T-helper 22 cell (primary cell): ENCODE data around the gene DNMT3L.
"Not testable (repeated sequence)": the region's sequence is repeated elsewhere in the genome, so short reads cannot be mapped to it uniquely, and the experiment has no call there.

ENCODE experiments used
- DNase-seq: peaks from one replicate; pipeline ENCODE4 v3.0.0-alpha.2; 2020; ENCODE audit warnings: low read depth

DNMT3L gene

DNA sequence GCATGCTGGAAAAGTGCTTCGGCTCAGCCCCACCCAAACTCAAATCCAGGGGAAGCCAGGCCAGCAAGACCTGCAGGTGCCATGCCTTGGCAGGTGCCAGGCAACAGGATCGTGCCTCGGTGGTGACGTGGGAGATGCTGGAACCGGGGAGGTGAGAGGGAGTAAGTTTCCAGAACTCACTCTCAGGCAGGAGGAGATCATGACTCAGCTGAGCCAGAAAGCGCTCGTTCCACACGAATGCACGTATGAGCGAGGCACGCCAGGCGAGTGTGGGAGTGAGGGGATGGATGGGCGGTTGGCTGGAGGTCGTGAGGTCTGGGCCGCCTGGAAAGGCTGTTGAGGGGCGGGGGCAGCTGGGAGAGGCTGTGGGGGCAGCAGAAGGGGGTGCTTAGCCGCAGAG, 13.8 kb downstream of the DNMT3L start:
- not testable (repeated sequence) for DNase-seq

DNA sequence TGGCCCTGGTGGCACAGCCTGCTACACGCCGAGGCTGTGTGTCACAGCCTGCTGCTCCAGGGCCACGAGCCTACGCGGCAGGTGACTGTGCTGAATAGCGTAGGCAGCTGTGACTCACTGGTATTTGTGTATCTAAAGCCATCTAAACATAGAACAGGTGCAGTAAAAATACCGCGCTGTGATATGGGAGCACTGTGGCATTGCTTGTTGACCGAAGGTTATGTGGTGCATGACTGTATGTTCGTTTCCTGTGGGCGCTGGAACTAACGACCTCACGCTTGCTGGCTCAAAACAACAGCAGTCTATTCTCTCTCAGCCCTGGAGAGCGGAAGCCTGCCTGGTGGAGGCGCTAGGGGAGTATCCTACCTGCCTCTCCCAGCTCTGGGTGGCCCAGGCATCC, 17.7 kb downstream of the DNMT3L start:
- DNase-seq, result not testable (repeated sequence)

DNA sequence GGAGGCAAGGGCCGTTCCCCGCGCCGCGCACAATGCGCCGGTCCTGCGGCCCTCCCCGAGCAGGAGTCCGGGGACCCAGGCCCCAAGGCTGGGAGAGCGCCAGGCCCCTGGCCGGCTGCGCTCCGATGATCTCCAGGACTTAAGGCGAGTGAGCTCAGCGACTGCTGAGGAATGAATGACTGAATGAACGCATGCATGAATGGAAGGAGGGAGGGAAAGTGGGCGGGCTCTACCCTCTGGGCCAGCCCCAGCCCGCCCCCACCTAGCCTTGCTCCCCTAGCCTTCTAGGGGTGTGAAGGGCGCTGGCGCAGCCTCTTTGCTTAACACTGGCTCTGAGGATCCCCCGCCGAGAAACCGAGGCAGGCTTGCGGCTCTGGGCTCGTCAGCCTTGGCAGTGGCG, 20.4 kb downstream of the DNMT3L start:
- not testable (repeated sequence) for DNase-seq

DNA sequence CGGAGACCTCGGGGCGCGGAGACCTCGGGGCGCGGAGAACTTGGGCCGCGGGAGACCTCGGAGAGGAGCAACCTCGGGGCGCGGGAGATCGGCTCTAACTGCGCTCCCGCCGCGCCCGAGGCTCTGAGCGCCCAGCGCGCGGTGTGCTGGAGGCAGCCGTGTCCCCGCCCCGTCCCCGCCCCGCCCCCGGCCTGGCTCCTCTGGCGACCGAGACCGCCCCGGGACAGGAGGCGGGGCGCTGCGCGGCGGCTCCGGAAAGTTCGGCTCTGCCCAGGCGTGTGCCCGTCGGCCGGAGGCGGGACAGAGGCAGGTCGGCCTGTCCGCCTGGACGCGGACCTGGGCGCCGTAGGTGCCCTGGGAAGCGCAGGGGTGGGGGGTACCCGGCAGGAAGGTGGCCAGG, 20.9 kb downstream of the DNMT3L start, which contains the start of gene ICOSLG:
ICOSLG (minus strand) TSS at position 102 of the 400 bp plus-strand sequence. CDS start 126 bp downstream, outside the sequence.
- not testable (repeated sequence) for DNase-seq

DNA sequence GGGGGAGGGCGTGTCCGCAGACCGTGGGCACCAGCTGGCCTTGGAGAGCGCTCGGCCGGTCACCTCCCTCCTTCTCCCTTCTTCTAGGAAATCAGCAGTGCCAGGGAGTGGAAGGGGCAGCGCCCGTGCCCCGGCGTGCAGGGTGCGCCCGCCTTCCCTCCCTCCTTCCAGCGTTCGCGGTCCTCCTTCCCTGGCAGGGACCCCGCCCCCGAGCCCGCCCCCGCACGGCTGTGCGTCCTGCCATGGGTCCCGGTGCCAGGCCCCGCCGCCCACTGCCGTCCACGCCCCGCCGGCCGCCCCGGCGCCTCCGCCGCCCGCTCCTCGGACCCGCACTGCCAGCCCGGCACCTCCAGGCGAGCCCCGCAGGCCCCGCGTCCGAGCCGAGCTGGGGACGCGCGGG, 21.3 kb downstream of the DNMT3L start:
- DNase-seq, result not testable (repeated sequence)

DNA sequence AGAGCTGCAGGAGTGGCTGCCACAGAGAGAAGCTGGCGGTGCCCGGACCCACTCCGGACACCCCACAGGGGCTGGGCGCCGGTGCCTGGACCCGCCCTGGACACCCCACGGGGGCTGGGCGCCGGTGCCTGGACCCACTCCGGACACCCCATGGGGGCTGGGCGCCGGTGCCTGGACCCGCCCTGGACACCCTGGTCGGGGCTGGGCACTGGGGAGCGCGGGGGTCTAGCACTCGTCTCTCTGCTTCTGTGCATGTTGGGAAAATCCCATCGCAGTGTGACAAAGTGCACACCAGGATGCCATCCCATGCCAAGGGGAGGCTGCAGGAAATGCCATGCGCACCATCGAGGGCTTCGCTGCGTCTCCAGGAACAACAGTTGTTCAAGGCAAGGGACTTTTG, 32.1 kb downstream of the DNMT3L start:
- not testable (repeated sequence) for DNase-seq

DNA sequence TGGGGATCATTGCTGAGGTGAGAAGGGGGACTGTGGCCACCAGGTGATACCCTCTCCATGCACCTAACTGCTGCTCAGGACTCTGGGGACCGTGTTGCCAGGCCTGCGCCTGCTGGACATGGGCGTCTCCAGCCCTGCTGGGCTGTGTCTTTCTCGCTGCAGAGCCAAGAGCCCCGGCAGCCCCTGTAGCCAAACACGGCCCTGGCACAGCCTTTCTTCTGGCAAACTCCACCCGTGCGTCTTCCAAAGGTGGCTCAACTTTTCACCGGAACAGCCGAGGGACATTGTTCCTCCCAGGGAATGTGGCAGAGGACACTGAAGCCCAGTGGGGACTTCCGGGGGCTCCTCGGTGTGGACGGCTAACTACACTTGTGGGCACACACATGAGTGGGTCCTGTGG, 33.6 kb downstream of the DNMT3L start:
- not testable (repeated sequence) for DNase-seq

DNA sequence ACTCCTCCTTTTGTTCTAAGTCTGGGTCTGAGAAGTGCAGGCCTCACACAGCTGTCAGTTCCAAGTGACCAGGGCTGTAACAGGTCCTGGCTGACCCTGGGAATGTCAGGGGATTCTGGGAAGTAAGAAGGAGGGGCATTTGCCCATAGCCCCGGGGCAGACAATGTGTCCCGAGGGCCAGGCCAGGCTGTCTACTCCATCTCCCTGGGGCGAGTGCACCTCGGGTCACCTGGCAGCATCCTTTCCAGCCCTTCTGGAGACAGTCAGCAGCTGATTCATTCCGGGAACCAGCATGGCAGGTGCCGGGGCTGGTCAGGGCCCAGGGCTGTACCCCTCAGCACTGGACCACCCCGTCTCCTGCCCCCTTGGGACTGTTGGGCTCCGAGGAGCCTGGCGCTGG, 34.1 kb downstream of the DNMT3L start:
- not testable (repeated sequence) for DNase-seq

DNA sequence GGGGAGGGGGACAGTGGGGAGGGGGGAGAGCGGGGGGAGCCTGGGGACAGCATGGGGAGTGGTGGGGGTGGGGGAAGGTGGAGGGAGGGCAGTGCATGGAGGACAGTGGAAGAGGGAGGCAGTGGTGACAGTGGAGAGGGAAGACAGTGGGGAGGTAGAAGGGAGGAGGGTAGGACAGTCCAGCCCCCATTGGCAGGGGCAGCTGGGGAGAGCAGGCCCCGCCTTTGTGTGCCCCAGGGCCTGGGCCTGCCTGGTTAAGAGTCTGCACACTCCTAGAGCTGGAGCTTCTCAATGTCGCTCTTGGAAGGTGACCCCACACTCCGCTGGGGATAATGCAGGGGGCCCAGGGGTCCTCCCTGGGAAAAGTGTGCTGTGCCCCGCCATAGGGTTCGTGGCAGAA, 36.1 kb downstream of the DNMT3L start:
- not testable (repeated sequence) for DNase-seq

DNA sequence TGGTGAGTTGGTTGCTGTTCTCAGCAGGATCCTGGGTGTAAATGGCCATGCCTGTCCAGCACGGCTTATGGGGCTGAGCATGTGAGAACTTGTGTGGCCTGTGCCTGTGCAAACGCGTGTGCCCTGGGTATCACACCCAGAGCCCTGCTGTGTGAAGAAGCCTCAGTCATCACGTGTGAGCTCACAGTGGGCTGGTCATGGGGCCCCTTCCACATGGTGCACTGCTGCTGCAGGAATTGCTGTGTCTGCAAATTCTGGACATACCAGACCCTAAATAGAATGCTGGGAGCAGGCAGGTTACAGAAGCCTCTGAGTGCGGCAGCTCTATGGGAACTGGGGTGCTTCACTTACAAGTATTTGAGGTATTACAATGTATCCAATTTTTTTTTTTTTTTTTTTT, 38.4 kb downstream of the DNMT3L start:
- not testable (repeated sequence) for DNase-seq

DNA sequence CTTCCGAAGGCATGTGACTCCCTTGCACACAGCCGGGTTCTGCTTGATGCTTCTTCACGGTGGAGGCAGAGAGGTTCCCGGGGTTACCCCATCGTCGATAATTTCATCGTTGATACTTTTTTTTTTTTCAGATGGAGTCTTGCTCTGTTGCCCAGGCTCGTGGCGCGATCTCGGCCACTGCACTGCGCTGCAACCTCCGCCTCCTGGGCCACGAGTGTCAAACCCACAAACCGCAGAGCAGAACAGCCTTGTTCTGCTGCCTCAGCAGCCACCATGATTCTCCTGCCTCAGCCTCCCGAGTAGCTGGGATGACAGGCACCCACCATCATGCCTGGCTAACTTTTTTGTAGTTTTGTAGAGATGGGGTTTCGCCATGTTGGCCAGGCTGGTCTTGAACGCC, 41.0 kb downstream of the DNMT3L start:
- DNase-seq, result not testable (repeated sequence)

DNA sequence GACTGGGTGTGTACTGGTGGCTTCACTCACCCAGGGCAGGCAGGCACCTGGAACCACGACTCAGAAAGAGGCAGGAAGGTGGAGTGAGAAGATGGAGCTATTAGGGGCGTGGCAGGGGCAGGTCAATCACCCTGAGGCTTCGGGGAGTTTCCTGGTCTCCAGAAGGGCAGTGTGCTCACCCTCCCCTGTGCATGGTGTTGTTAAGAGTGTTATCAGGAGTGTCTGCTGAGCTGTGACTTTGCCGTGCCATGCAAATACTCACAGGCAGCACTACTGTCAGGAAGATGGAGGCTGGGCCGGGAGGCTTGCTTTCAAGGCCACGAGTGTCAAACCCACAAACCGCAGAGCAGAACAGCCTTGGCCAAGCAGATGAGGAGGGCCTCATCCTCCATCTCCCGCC, 43.2 kb downstream of the DNMT3L start:
- DNase-seq, result not testable (repeated sequence)

DNA sequence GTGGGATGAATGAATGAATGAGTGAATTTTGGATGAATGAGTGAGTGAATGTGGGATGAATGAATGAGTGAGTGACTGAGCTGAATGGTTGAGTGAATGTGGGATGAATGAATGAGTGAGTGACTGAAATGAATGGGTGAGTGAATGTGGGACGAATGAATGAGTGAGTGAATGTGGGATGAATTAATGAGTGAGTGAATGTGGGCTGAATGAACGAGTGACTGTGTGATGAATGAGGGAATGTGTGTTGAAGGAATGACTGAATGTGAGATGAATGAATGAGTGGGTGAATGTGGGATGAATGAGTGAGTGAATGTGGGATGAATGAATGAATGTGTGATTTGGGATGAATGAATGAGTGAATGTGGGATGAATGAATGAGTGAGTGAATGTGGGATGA, 49.7 kb downstream of the DNMT3L start:
- not testable (repeated sequence) for DNase-seq

DNA sequence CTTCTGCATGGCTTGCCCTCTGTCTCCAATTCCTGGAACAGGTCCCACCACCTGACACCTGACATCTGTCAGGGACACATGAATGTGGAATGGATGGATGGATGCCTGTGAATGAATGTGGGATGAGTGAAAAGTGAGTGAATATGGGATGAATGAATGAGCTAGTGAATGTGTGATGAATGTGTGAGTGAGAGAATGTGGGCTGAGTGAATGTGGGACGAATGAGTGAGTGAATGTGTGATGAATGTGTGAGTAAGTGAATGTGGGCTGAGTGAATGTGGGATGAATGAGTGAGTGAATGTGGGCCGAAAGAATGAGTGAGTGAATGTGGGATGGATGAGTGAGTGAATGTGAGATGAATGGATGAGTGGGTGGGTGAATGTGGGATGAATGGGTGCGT, 50.1 kb downstream of the DNMT3L start:
- not testable (repeated sequence) for DNase-seq

DNA sequence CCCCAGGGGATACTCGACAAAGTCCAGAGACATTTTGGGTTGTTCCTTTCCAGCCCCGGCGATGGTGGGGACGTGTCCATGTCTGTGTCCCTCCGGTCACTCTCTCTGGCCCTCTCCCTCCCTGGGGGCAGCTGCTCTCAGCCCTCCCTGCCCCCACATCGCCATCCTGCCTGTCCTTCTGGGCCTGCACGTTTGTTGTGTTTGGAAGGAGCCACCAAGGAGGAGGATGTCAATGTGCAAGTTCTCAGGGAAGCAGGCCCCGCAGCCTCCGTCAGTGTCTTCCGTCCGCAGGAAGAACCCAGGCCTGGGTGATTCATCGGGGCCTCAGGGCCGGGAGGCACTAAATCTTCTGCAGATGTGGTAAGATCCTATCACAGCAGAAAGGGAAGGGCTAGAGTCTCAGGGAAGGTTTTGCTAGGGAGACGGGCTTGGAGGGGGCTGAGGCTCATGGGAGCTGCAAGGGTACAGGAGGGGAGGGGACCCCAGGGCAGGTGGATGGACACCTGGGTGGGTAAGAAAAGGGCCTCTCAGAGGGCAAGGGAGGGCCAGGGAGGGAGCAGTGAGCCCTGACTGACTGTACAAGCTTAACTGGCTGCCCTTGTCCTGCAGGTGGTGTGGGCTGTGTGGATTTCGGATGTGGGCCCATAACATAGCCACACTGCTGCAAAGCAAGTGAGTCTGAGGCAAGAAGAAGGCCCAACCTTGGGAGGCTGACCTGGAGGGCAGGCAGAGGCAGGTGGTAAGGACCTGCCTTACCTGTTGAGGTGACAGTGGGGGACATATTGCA, 53.6 kb downstream of the DNMT3L start:
- not testable (repeated sequence) for DNase-seq

DNA sequence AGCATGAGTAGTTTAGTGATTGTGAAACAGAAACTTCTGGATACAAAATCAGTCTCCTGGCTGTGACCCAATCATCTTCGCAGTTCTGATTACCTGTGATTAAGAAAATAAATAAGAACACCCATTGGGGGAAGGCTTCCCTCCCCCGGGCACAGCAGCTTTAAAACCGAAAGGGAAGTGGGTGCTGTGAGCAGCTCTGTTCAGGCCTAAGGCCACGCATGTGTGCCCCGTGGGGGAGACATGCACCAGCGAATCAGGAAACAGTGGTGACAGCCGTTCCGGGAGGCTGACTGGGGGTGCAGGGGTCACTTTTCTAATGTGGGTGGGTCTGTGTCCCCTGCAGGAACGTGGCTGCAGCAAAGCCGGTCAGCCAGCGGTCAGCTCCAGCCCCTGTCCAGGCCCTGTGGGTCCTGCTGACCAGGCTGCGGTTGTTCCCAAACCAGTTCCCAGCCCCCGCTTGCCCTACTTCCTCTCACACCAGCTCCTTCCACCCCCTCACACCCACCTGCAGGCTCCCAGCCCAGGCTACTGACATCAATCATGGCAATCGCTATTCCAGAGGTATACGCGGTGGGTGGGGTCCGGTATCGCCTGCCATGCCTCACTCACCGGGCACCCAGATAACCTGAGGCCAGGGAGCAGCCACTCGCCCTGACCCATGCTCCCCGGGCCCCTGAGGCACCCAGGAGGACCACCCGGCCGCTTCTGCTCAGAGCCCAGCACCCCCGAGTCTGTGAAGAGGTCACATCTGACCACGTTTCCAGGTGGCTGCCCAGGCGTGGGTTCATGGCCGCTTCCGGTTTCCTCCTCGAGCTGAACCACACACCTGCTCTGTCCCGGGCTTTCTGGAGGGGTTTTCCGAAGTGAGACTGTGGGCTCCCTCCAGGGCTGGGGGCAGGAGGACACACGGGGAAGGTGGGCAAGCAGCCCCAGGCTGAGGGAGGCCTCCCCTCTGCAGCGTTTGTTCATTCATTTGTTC, 54.7 kb downstream of the DNMT3L start:
- not testable (repeated sequence) for DNase-seq

DNA sequence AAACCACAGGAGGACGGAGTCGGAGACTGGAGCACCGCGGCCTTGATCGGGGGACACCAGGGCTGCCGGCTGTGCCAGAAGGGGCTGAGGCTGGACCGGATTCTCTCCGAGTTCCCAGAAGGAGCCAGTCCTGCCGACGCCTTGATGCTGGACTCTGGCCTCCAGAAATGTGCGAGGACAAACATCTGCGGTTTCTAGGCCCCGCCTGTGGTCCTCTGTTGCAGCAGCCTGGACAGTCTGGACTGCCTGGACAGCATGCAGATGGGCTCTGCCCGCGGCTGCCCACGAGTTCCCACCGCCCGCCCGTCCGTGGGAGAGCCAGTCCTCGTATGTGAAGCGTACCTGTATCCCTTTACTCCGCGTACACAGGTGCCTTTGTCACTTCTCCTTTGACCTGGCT, 55.5 kb downstream of the DNMT3L start:
- DNase-seq, result not testable (repeated sequence)

DNA sequence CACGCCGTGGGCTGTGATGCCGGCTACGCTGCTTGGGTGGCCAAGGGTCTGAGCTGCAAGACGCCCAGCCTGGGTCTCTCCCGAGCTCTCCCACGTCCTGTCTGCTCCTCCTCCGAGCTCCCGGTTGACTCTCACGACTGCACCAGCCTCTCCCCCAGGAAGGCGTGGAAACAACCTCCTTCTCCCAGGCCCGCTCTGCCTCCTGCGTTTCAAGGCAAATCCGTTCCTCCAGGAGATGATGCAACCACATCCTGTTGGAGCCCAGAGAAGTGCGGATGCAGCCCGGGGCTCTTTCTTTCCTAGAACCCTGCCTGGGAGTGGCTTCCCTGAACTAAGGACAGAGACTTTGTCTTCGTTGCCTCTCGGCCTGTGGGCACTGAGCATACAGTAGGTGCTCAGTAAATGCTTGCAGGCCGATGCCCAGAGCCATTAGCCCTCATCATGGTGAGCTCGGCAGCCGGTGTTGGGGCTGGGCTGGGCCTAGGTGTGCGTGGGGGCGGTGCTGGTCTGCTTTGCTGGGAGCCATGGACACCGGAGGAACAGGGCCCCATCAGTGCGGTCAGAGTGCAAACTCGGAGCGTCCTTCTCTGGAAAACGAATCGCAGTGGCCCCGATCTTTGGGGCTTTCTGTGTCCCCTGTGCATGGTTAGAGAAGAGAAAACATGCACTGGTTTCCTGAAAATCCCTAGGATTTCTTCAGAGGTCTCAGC, 59.0 kb downstream of the DNMT3L start:
- not testable (repeated sequence) for DNase-seq

DNA sequence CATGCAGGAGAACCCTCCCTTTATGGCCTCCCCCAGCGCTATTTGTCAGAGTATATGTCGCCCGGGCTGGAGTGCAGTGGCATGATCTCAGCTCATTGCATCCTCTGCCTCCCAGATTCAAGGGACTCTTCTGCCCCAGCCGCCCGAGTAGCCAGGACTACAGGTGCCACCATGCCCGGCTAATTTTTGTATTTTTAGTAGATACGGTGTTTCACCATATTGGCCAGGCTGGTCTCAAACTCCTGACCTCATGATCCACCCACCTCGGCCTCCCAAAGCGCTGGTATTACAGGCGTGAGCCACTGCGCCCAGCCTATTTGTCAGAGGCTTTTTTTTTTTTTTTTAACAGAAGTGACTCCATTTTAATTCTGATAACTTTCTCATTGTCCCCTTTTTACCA, 61.7 kb downstream of the DNMT3L start:
- DNase-seq, result not testable (repeated sequence)

DNA sequence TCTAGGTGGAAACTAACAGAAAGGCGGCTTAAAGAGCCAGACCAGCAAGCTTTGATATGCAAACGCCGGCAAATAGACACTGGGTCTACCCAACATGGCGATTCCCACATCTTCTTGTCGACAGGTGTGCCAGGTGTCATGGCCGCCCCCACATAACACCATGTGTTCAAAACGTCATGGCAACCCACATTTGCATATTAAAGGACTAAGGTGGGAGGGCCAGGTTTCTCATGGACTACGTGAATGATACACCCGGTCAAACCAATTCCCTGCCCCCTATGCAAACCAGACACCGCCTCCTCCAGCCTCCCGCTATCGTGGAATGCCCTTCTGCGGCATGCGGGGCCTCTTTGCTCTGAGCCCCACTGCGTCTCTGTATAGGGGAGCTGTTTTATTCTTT, 62.2 kb downstream of the DNMT3L start:
- no peak for DNase-seq

DNA sequence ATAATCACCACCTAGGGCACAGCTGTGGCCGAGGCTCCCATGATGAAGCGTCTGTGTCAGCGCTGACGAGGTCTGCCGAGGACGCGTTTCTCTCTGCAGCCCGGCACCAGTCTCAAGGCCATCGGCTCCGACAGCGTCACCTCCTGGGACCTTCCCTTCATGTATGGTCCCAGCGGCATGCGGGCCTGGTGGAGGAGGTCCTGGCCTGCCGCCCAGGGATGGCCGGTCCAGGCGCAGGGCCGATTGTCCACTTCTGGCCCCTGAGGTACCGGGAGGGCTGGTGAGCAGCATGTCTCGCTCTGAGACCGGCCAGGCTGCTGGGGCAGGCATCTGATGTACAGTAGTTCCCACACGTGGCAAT, 64.6 kb downstream of the DNMT3L start:
- not testable (repeated sequence) for DNase-seq
